ENCODE measurements around the gene MYO7B.
A peak's percentile ranks its signal among the peaks of the same experiment; 100 is the strongest.

The MYO7B gene

GRCh38 chr2:127629637-127630036 lies 94.2 kb downstream of the MYO7B start:
- no peak for DNase-seq
- Histone ChIP-seq H3K36me3 (ENCODE audit: insufficient read depth, low read length) (peaks cover 60% of the 10 kb centered on the region), H3K27ac (ENCODE audit: low read length) (peak overlapping the region; percentile 97), H3K4me3 (ENCODE audit: low read depth in 1 of 2, low read length in 2 of 2) (no peak overlapping the region), H4K20me1 (ENCODE audit: insufficient read depth, low read length) (no peaks in the 10 kb centered on the region), H3K79me2 (ENCODE audit: insufficient read depth, low read length) (no peaks in the 10 kb centered on the region), H2AFZ (ENCODE audit: low read depth, low read length) (no peak overlapping the region), H3K9me3 (ENCODE audit: insufficient read depth, low read length, severe bottlenecking) (no peaks in the 10 kb centered on the region), H3K4me1 (ENCODE audit: insufficient read depth, low read length) (peaks cover 78% of the 10 kb centered on the region), H3K9ac (ENCODE audit: low read depth, low read length) (peak overlapping the region; percentile 32), H3K4me2 (ENCODE audit: insufficient read depth, low read length) (no peak overlapping the region), H3K27me3 (ENCODE audit: insufficient read depth, low read length, poor library complexity) (no peaks in the 10 kb centered on the region)
- no peak for TF ChIP-seq EZH2 (IDR thresholded peaks at IDR 0.05; ENCODE audit: borderline replicate concordance, low read depth, low read length, severe bottlenecking)
- TF ChIP-seq CTCF (IDR thresholded peaks at IDR 0.05; ENCODE audit: borderline replicate concordance, extremely low read depth, low read length, poor library complexity, severe bottlenecking) = no peak
- no peak for ATAC-seq (ENCODE audit: insufficient read depth, low read depth)

- Histone ChIP-seq H3K9ac (ENCODE audit: low read depth, low read length) (peak overlapping the region; percentile 32), H3K36me3 (ENCODE audit: insufficient read depth, low read length) (peaks cover 60% of the 10 kb centered on the region), H3K9me3 (ENCODE audit: insufficient read depth, low read length, severe bottlenecking) (no peaks in the 10 kb centered on the region), H3K4me3 (ENCODE audit: low read depth in 1 of 2, low read length in 2 of 2) (no peak overlapping the region), H2AFZ (ENCODE audit: low read depth, low read length) (no peak overlapping the region), H3K27me3 (ENCODE audit: insufficient read depth, low read length, poor library complexity) (no peaks in the 10 kb centered on the region), H3K27ac (ENCODE audit: low read length) (peak overlapping the region; percentile 97), H3K4me1 (ENCODE audit: insufficient read depth, low read length) (peaks cover 78% of the 10 kb centered on the region), H4K20me1 (ENCODE audit: insufficient read depth, low read length) (no peaks in the 10 kb centered on the region), H3K4me2 (ENCODE audit: insufficient read depth, low read length) (no peak overlapping the region), H3K79me2 (ENCODE audit: insufficient read depth, low read length) (no peaks in the 10 kb centered on the region)
- DNase-seq (no peak), ATAC-seq (ENCODE audit: insufficient read depth, low read depth) (peak; percentile 4; the same call in 2 of the 3 replicates)
- TF ChIP-seq EZH2 (IDR thresholded peaks at IDR 0.05; ENCODE audit: borderline replicate concordance, low read depth, low read length, severe bottlenecking) (no peak), CTCF (IDR thresholded peaks at IDR 0.05; ENCODE audit: borderline replicate concordance, extremely low read depth, low read length, poor library complexity, severe bottlenecking) (no peak)
These were observed 94.8 kb downstream of the MYO7B start for GRCh38 chr2:127630096-127630863.

DNA sequence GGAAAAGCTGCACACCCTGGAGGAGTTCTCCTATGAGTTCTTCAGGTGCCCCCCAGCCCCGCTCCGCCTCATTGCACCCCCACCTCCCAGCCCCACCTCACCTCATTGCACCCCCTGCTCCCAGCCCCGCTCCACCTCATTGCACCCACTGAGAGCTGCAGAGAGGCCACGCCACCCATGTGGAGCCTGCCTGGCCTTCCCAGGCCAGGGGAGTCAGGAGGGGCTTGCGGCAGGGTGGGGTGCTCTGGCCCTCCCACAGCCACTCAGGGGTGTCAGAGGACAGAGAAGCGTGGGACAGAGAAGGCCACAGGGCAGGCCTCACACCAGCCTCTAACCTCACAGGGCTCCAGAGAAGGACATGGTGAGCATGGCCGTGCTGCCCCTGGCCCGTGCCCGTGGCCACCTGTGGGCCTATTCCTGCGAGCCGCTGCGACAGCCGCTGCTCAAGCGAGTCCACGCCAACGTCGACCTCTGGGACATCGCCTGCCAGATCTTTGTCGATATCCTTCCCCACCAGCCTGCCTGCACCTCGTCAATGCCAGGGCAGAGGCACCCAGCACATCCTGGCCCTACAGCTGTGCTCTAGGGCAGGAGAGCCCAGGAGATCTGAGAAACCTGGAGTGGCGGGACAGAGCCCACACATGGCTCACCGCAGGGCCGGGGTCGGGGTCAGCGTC lies 95.5 kb downstream of the MYO7B start:
- ATAC-seq (ENCODE audit: insufficient read depth, low read depth) (no peak), DNase-seq (no peak)
- Histone ChIP-seq H3K36me3 (ENCODE audit: insufficient read depth, low read length) (peaks cover 62% of the 10 kb centered on the region), H3K4me1 (ENCODE audit: insufficient read depth, low read length) (peaks cover 78% of the 10 kb centered on the region), H4K20me1 (ENCODE audit: insufficient read depth, low read length) (no peaks in the 10 kb centered on the region), H2AFZ (ENCODE audit: low read depth, low read length) (no peak overlapping the region), H3K27ac (ENCODE audit: low read length) (peak overlapping the region; percentile 97), H3K9me3 (ENCODE audit: insufficient read depth, low read length, severe bottlenecking) (no peaks in the 10 kb centered on the region), H3K9ac (ENCODE audit: low read depth, low read length) (peak overlapping the region; percentile 32; the same call in 1 of the 2 replicates), H3K27me3 (ENCODE audit: insufficient read depth, low read length, poor library complexity) (no peaks in the 10 kb centered on the region), H3K4me3 (ENCODE audit: low read depth in 1 of 2, low read length in 2 of 2) (no peak overlapping the region), H3K4me2 (ENCODE audit: insufficient read depth, low read length) (no peak overlapping the region), H3K79me2 (ENCODE audit: insufficient read depth, low read length) (0 out of 2 replicates have a peak, but pooled peaks cover 4% of the 10 kb centered on the region)
- TF ChIP-seq EZH2 (IDR thresholded peaks at IDR 0.05; ENCODE audit: borderline replicate concordance, low read depth, low read length, severe bottlenecking) (no peak), CTCF (IDR thresholded peaks at IDR 0.05; ENCODE audit: borderline replicate concordance, extremely low read depth, low read length, poor library complexity, severe bottlenecking) (no peak)
